Loucy (cell line): ENCODE measurements around the gene PKNOX2.

Source experiments
- H2AFZ ChIP-seq: fragments of 200-600 bp; sonication (generic); 2 replicates; pipeline ENCODE4 v1.6.0; 2016; ENCODE audit warnings: antibody characterized with exemption, mild to moderate bottlenecking, low read length, moderate library complexity
- H3F3A ChIP-seq: fragments of 200-600 bp; 2 replicates; pipeline ENCODE4 v1.6.0; 2016; ENCODE audit warnings: antibody characterized with exemption, low read depth, mild to moderate bottlenecking
- H3K27me3 ChIP-seq: fragments of 200-600 bp; sonication (generic); 2 replicates; pipeline ENCODE4 v1.6.1; 2014; ENCODE audit warnings: low read length, mild to moderate bottlenecking; ENCODE audit not compliant: insufficient read depth, poor library complexity, severe bottlenecking
- H3K36me3 ChIP-seq: fragments of 200-600 bp; sonication (generic); 2 replicates; pipeline ENCODE4 v1.6.1; 2016; ENCODE audit warnings: low read length; ENCODE audit not compliant: insufficient read depth
- H3K4me1 ChIP-seq: fragments of 200-600 bp; sonication (generic); 2 replicates; pipeline ENCODE4 v1.5.1; 2014; ENCODE audit warnings: low read length, mild to moderate bottlenecking; ENCODE audit not compliant: insufficient read depth, poor library complexity, severe bottlenecking
- H3K4me2 ChIP-seq: fragments of 200-600 bp; sonication (generic); 2 replicates; pipeline ENCODE4 v1.6.0; 2014; ENCODE audit warnings: antibody characterized with exemption, low read length, low read depth, mild to moderate bottlenecking; ENCODE audit not compliant: poor library complexity, severe bottlenecking
- H3K4me3 ChIP-seq: fragments of 200-600 bp; sonication (generic); 2 replicates; pipeline ENCODE4 v1.5.1; 2014; ENCODE audit warnings: low read length, mild to moderate bottlenecking, mixed read lengths; ENCODE audit not compliant: poor library complexity, severe bottlenecking
- H3K79me2 ChIP-seq: fragments of 200-600 bp; sonication (generic); 2 replicates; pipeline ENCODE4 v1.6.1; 2014; ENCODE audit warnings: low read length; ENCODE audit not compliant: insufficient read depth
- H3K9ac ChIP-seq: fragments of 200-600 bp; sonication (generic); 2 replicates; pipeline ENCODE4 v1.6.0; 2014; ENCODE audit warnings: mild to moderate bottlenecking, low read depth, low read length, moderate library complexity; ENCODE audit not compliant: poor library complexity, severe bottlenecking
- H3K9me2 ChIP-seq: fragments of 200-600 bp; sonication (generic); replicated peaks from 2 replicates; pipeline ENCODE4 v1.6.1; 2016; ENCODE audit warnings: low read depth, low read length, mixed read lengths
- H3K9me3 ChIP-seq: fragments of 200-600 bp; sonication (generic); 2 replicates; pipeline ENCODE4 v1.6.1; 2014; ENCODE audit warnings: mild to moderate bottlenecking, antibody characterized with exemption, low read length, low read depth; ENCODE audit not compliant: insufficient read depth
- H4K20me1 ChIP-seq: fragments of 200-600 bp; sonication (generic); 2 replicates; pipeline ENCODE4 v1.6.0; 2014; ENCODE audit warnings: antibody characterized with exemption, low read length, mild to moderate bottlenecking; ENCODE audit not compliant: insufficient read depth, poor library complexity, severe bottlenecking
- CTCF ChIP-seq: fragments of 200-600 bp; sonication (generic); conservative IDR thresholded peaks from 2 replicates; pipeline ENCODE4 v1.5.1; 2014; ENCODE audit warnings: mild to moderate bottlenecking, antibody characterized with exemption, low read length
- EZH2phosphoT487 ChIP-seq: fragments of 200-600 bp; IDR thresholded peaks from 2 replicates; pipeline ENCODE4 v1.6.1; 2018; ENCODE audit warnings: antibody characterized with exemption, mild to moderate bottlenecking, moderate library complexity, borderline replicate concordance

The PKNOX2 gene

DNA sequence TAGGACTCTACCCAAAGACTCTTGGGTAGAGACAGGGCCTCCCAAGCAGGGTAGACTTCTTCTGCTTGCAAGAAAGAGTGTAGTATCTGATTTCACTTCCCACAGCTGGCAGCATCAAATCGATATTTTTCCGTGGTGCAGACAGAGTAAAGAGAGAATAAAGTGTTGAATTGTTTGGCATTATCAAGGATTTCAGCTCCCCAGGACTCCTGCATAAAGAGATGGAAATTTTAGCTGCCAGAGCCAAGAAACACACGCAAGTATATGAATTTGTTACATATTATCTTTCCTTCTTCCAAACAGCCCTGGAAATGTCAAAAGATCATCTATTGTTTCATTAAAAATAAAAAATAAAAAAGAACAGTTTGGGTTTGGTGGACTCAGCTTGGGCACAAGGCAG lies 136.8 kb downstream of the PKNOX2 start:
- Histone ChIP-seq H3K4me1 (peaks cover 3% of the 10 kb centered on the region), H3K36me3 (no peaks in the 10 kb centered on the region), H2AFZ (no peak overlapping the region), H4K20me1 (no peaks in the 10 kb centered on the region), H3K4me2 (no peak overlapping the region), H3K9ac (no peak overlapping the region), H3K27me3 (no peaks in the 10 kb centered on the region), H3K4me3 (no peak overlapping the region), H3F3A (no peaks in the 10 kb centered on the region), H3K9me3 (no peaks in the 10 kb centered on the region), H3K79me2 (no peaks in the 10 kb centered on the region), H3K9me2 (no peaks in the 10 kb centered on the region)
- TF ChIP-seq EZH2phosphoT487, result no peak

DNA sequence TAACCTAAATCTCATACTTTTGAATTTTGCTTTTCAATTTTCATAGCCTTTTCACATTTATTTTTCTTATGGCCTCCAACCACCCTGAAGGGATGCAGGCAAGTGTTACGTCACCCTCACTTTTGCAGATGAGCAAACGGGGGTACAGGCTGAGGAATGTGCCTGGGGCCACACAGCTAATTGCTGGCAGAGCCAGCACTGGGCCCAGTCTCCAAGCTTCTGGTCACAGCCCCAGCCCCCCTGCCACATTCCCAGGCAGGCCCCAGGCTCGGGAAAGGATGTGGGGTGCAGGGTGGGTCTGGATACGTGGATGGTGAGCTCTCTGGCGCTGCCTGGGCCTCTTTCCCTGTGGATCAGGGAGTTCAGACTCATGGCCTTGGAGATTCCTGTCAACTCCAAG lies 138.6 kb downstream of the PKNOX2 start:
- Histone ChIP-seq H3F3A (no peaks in the 10 kb centered on the region), H2AFZ (no peak overlapping the region), H3K79me2 (no peaks in the 10 kb centered on the region), H3K27me3 (no peaks in the 10 kb centered on the region), H3K36me3 (no peaks in the 10 kb centered on the region), H3K9me3 (no peaks in the 10 kb centered on the region), H4K20me1 (no peaks in the 10 kb centered on the region), H3K4me1 (peaks cover 3% of the 10 kb centered on the region), H3K4me3 (no peak overlapping the region), H3K9ac (no peak overlapping the region), H3K9me2 (no peaks in the 10 kb centered on the region), H3K4me2 (no peak overlapping the region)
- no peak for TF ChIP-seq EZH2phosphoT487
- TF ChIP-seq CTCF, result no peak

- Histone ChIP-seq H4K20me1 (no peaks in the 10 kb centered on the region), H3K79me2 (no peaks in the 10 kb centered on the region), H3K4me1 (peaks cover 3% of the 10 kb centered on the region), H3F3A (no peaks in the 10 kb centered on the region), H3K4me2 (no peak overlapping the region), H2AFZ (no peak overlapping the region), H3K9me3 (no peaks in the 10 kb centered on the region), H3K9ac (no peak overlapping the region), H3K36me3 (no peaks in the 10 kb centered on the region), H3K9me2 (no peaks in the 10 kb centered on the region), H3K27me3 (no peaks in the 10 kb centered on the region), H3K4me3 (no peak overlapping the region)
- no peak for TF ChIP-seq EZH2phosphoT487
- TF ChIP-seq CTCF, result no peak
Measured at GRCh38 chr11:125303694-125304093, 139.1 kb downstream of the PKNOX2 start.

DNA sequence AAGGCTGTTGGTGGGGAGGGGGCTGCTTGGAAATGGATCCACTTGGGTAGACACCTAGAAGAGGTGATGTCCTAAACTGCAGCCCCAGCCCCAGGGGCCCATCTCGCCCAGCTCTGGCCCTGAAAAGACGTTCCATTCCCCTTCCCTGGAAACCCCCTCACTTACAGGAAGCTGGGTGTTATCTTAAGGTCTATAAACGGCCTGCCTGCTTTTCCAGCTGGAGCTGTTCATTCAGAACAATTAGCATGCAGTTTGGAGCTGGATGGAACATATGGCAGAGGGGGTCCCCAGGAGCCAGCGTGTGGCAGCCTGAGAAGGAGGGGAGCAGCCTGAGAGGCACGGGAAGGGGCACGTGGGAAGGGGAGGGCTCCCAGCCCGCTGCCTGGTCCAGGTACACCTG lies 139.6 kb downstream of the PKNOX2 start:
- no peak for TF ChIP-seq CTCF
- TF ChIP-seq EZH2phosphoT487, result no peak

More for the DNA sequence above, 139.6 kb downstream of the PKNOX2 start:
- H3K9me3 ChIP-seq, result no peaks in the 10 kb centered on the region
- no peak overlapping the region for H3K4me2 ChIP-seq
- no peaks in the 10 kb centered on the region for H3K9me2 ChIP-seq
- H4K20me1 ChIP-seq, result no peaks in the 10 kb centered on the region
- no peaks in the 10 kb centered on the region for H3F3A ChIP-seq
- H3K4me3 ChIP-seq, result no peak overlapping the region
- no peaks in the 10 kb centered on the region for H3K79me2 ChIP-seq
- H3K36me3 ChIP-seq, result no peaks in the 10 kb centered on the region
- no peak overlapping the region for H2AFZ ChIP-seq
- no peaks in the 10 kb centered on the region for H3K27me3 ChIP-seq
- H3K9ac ChIP-seq, result no peak overlapping the region
- H3K4me1 ChIP-seq, result peaks cover 3% of the 10 kb centered on the region
